T follicular helper cell (primary cell): ENCODE results near the gene ZZZ3.
"Not testable (repeated sequence)": the region's sequence is repeated elsewhere in the genome, so short reads cannot be mapped to it uniquely, and the experiment has no call there.

Source experiments
- DNase-seq: peaks from one replicate; pipeline ENCODE4 v3.0.0-alpha.2; 2020; ENCODE audit warnings: low read depth
- total RNA-seq, 2 experiments: gene quantifications; one replicate each; lab custom pipeline; 2026; lab: John Stamatoyannopoulos, UW

The ZZZ3 gene
- 143 to 172 reads per million in 2 experiments for total RNA-seq

DNA sequence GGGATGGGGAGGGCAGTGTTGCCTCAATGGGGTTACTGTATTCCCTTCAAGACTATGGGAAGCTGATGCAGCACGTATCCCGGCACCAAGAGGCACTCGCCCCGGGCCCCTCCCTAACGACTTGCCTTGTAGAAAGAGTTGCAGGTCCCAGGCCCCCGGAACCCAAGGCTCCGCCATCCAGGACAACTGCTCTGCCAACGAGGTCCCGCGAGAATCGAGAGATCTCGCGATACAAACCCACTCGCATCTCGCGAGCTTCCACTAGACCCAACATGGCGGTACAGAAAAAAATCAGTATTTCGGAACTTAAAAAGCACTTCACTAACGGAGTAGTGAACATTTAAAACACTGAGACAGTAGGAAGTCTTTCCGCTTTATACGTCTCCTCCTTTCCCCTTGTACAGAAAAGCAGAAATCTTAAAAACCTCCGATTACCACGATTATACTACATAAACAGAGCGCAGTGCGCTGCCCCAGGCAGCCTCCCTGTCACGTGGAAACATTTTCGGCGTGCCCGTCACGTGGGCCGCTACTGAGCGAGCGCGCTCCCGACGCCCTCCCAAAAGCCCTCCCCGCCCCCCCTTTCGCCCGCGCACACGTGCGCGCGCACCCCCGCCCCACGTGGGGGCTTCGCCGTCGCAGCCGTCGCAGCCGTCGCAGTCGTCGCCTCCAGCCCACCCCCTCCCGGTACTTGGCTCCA lies at the start of gene ZZZ3:
Gene ZZZ3 (minus strand): TSS at position 199 of the 700 bp plus-strand sequence. CDS start 49,304 bp downstream, outside the sequence.
- peak; percentile 93 for DNase-seq

DNA sequence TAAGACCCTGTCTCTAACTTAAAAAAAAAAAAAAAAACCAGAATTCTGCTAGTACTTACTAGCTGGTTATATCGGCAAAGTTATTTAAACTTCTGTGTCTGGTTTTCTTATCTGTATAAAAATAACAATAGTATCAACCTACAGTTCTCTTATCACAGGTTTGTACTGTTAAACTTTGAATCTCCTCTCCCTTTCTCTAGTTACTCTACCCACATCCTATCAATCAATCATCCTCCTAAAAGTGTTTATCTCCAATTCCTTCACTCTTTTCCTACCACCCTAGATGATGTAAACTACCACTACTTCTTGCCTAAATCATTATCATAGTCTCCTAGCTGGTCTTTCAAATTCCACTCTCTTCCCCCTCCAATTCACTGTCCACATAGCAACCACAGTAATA lies 49.6 kb upstream of the ZZZ3 start:
- no peak for DNase-seq

- no peak for DNase-seq
Observed at GRCh38 chr1:77725706-77726105, 43.2 kb upstream of the ZZZ3 start.

DNA sequence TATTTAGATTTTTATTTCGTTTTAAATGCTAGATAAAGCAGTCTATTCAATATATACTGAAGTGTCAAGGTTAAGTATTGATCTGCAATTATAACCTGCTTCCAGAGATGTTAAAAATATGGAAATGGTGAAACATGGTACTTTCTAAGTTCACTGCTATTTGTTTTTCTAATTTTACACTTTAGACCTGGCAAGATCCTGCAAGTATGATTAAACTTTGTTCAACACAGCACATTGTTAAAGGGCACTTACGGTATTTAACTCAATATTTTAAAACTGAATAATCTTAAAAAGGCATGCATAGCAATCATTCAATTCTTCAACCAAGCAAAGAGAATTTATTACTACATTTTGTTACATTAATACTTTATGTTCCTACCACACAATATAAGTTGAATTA lies 35.7 kb upstream of the ZZZ3 start:
- no peak for DNase-seq

- DNase-seq, result no peak
Observed at GRCh38 chr1:77716065-77716464, 33.6 kb upstream of the ZZZ3 start.

DNA sequence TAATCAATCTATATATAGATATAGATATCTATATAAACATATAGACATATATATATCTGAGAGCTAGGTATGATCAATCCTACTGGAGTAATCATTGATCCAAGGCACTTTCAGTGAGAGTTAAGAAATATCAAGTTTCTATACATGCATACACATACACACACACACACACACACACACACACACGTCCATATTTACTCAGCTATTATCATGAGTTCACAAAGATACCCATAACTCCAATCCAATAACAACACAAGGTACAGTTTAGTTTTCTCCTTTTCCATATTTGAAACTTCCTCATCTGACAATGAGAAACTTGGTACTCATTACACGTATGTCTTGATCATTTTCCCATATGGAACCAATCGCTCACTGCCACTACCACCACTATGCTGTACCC lies 27.3 kb upstream of the ZZZ3 start:
- DNase-seq, result no peak

DNA sequence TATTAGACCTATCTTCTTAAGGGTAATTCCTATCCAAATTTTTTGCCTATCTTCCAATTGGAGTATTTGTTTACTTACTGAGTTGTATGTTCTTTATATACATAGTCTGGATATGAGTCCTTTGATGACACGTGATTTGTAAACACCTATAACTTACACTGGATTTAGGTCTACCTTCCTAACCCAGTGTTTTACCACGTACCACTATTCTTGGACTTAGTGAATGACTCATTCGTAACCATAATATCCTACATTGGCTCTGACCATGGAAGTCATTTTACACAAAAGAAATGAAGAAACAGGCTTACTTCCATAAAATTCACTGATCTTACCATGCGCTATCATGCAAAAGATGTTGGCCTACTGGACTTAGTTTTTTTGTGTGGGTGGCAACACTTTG lies 23.9 kb upstream of the ZZZ3 start:
- DNase-seq, result no peak

GRCh38 chr1:77704736-77705135 lies 22.3 kb upstream of the ZZZ3 start:
- no peak for DNase-seq

DNA sequence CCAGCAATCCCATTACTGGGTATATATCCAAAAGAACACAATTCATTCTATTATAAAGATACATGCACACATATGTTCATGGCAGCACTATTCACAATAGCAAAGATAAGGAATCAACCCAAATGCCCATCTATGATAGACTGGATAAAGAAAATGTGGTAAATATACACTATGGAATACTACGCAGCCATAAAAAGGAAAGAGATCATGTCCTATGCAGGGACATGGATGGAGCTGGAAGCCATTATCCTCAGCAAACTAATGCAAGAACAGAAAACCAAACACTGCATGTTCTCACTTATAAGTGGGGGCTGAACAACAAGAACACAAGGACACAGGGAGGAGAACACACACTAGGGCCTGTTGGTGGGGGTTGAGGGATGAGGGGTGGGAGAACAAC lies 17.2 kb upstream of the ZZZ3 start:
- DNase-seq, result not testable (repeated sequence)

GRCh38 chr1:77697441-77697840 lies 15.0 kb upstream of the ZZZ3 start:
- DNase-seq, result no peak

GRCh38 chr1:77688939-77689338 lies 6.5 kb upstream of the ZZZ3 start:
- no peak for DNase-seq

GRCh38 chr1:77687519-77687906 lies 5.1 kb upstream of the ZZZ3 start:
- no peak for DNase-seq

DNA sequence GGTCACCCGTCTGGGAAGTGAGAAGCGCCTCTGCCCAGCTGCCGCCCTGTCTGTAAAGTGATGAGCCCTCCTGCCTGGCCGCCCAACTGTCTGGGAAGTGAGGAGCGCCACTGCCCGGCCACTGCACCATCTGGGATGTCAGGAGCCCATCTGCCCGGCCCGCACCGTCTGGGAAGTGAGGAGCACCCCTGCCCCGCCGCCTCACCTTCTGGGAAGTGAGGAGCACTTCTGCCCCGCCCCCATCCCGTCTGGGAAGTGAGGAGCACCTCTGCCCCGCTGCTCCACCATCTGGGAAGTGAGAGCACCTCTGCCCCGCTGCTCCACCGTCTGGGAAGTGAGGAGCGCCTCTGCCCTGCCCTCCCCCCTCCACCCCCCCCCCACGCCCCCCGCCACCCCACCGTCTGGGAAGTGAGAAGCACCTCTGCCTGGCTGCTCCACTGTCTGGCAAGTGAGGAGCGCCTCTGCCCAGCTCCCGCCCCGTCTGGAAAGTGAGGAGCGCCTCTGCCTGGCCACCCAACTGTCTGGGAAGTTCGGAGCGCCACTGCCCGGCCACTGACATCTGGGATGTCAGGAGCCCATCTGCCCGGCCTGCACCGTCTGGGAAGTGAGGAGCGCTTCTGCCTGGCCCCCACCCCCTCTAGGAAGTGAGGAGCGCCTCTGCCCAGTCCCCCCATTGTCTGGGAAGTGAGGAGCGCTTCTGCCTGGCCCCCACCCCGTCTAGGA lies 4.5 kb upstream of the ZZZ3 start:
- DNase-seq, result no peak

DNA sequence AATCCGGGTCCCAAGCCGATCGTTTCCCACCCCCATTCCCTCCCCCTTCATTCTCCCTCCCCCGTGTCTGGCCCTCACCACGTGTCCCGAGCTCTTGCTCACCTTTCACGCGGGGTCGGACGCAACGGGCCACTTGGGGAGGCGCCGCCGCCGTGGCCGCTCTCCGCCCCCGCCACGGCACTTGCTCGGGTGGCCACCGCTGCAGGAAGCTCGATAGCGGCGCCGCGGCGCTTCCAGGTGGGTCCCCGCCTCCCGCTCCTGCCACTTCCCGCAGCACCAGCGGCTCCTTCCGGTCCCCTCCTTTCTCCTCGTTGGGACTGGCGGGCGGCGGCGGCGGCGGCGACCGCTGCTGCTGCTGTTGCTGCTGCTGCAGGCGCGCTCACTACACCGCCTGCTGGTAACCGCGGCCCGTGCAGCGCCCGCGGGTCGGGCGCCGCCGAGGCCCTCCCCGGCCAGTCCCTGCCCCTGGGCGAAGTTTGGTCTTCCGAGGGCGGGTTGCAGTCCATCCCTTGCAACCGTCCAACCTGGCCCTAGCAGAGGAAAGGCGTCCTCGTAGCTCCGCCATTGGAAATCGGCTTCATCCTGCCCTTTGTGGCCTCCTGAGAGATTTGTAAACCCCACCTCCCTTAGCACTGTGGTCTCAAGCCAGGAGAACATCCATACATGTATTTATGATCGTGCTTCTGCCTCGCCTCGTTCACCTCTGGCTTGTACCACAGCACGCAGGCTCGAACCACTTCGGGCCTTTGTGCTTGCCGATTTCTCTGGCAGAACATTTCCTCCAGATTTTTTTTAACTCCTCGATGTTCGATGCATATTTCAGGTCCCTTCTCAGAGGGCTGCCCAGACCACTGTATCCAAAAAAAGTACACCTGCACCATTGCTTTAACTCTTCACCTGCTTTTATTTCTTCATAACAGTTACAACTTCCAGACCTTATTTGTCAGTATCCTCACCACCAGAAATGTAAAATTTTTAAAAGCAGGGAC lies 996 bp upstream of the ZZZ3 start:
- peak; percentile 88 for DNase-seq

DNA sequence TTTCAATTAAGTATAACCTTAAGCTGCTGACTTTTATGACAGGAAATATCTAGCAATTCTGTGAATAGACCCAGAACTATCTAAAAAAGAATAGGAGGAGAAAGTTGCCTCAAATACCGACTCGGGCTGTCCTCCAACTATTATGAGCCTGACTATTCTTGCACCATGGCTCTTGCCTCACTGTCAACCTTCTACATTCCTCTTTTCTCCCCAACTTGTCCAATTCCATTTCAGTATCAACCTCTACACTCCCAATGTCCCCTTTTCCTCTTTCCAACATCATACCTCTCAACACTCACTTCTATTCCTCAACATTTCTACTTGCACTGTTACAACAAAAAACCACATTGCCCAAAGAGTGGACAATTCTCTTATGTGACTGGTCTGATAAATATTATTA lies 2.3 kb downstream of the ZZZ3 start:
- no peak for DNase-seq

- DNase-seq, result no peak
Observed at GRCh38 chr1:77678660-77679610, 3.5 kb downstream of the ZZZ3 start.

- DNase-seq, result not testable (repeated sequence)
Observed at GRCh38 chr1:77674807-77675206, 7.7 kb downstream of the ZZZ3 start.

- DNase-seq, result no peak
Observed at GRCh38 chr1:77673716-77674355, 8.6 kb downstream of the ZZZ3 start.

- no peak for DNase-seq
Observed at GRCh38 chr1:77673030-77673429, 9.4 kb downstream of the ZZZ3 start.

GRCh38 chr1:77672374-77672773 lies 10.1 kb downstream of the ZZZ3 start:
- DNase-seq, result no peak

DNA sequence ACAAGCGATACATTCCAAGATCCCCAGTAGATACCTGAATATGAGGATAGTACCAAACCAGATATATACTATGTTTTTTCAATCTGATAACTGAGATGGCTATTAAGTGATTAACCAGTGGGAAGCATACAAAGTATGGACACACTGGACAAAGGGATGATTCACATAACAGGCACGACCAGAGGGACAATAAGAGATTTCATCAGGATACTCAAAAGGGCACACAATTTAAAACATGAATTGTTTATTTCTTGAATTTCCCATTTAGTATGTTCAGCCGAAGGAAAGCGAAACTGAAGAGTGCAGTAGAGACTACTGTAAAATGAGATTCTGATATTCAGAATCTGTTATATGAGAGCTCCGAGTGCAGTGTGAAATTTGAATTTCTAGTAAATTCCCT lies 10.6 kb downstream of the ZZZ3 start:
- DNase-seq, result no peak
